Fibroblast of lung (primary cell): ENCODE measurements around the gene RMC1.
"Not testable (repeated sequence)": the region's sequence is repeated elsewhere in the genome, so short reads cannot be mapped to it uniquely, and the experiment has no call there.

Source experiments
- EZH2 ChIP-seq: IDR thresholded peaks from 2 replicates; pipeline ENCODE4 v1.5.1; 2012; ENCODE audit warnings: low read length, control low read depth, mild to moderate bottlenecking; ENCODE audit errors: missing control alignments
- TF ChIP-seq, protein P1 (sequence below), 2 donors: IDR thresholded peaks in 1 of 2; conservative IDR thresholded peaks in 1 of 2; 1 replicate in 1 of 2; 2 replicates in 1 of 2; pipeline ENCODE4 v1.5.1; 2011 to 2012; ENCODE audit warnings: low read length in 2 of 2, control low read depth in 1 of 2, inconsistent platforms in 1 of 2, low read depth in 1 of 2, mild to moderate bottlenecking in 1 of 2

DNA sequence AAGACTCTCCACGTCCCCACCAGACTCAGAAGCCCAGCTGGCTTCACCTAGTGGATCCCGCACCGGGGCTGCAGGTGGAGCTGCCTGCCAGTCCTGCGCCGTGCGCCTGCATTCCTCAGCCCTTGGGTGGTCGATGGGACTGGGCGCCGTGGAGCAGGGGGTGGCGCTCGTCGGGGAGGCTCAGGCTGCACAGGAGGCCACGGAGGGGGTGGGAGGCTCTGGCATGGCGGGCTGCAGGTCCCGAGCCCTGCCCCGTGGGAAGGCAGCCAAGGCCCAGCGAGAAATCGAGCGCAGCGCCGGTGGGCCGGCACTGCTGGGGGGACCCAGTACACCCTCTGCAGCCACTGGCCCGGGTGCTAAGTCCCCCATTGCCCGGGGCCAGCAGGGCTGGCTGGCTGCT lies 74.2 kb downstream of the RMC1 start:
- TF ChIP-seq, protein P1, sequence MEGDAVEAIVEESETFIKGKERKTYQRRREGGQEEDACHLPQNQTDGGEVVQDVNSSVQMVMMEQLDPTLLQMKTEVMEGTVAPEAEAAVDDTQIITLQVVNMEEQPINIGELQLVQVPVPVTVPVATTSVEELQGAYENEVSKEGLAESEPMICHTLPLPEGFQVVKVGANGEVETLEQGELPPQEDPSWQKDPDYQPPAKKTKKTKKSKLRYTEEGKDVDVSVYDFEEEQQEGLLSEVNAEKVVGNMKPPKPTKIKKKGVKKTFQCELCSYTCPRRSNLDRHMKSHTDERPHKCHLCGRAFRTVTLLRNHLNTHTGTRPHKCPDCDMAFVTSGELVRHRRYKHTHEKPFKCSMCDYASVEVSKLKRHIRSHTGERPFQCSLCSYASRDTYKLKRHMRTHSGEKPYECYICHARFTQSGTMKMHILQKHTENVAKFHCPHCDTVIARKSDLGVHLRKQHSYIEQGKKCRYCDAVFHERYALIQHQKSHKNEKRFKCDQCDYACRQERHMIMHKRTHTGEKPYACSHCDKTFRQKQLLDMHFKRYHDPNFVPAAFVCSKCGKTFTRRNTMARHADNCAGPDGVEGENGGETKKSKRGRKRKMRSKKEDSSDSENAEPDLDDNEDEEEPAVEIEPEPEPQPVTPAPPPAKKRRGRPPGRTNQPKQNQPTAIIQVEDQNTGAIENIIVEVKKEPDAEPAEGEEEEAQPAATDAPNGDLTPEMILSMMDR (conservative IDR thresholded peaks at IDR 0.05 in 1 of 2, IDR thresholded peaks at IDR 0.05 in 1 of 2; ENCODE audit: low read depth in 1 of 2, low read length in 2 of 2): not testable (repeated sequence)
- TF ChIP-seq EZH2: not testable (repeated sequence)
